ENCODE results near the gene FAM98A. TPM values are rescaled to one million over a fixed set of nuclear protein-coding genes. Genes with fewer than 3 reads are reported as not detected.

FAM98A gene
- polyA plus RNA-seq, 3 donors, result 1.9 to 9.6 (median 7.1) TPM

DNA sequence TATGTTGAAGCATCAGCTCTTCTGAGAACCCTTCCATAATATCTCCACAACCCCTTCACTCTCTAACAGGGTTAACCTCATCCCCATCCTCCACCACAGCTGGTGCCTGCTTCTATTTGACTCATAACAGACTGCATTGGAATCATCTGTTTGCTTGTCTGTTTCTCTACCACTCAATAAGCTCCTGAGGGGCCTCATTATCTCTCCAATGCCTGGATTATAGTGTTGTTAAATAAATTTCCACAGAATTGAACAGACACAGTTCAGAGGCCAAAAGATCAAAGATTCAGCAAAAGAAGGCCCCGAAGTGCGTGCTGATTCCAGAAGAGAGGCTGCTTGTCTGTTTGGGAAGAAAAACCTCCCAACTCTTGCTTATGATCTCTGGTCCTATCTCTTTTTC, 33.7 kb upstream of the FAM98A start:
- Histone ChIP-seq H3K9ac (ENCODE audit: insufficient read depth, low read length, poor library complexity, severe bottlenecking) (no peak overlapping the region), H3K4me1 (ENCODE audit: control insufficient read depth in 1 of 2, insufficient read depth in 2 of 2, low read length in 2 of 2) (no peaks in the 10 kb centered on the region)
- intact Hi-C loops (cut with micrococcal nuclease), result no loop called here

DNA sequence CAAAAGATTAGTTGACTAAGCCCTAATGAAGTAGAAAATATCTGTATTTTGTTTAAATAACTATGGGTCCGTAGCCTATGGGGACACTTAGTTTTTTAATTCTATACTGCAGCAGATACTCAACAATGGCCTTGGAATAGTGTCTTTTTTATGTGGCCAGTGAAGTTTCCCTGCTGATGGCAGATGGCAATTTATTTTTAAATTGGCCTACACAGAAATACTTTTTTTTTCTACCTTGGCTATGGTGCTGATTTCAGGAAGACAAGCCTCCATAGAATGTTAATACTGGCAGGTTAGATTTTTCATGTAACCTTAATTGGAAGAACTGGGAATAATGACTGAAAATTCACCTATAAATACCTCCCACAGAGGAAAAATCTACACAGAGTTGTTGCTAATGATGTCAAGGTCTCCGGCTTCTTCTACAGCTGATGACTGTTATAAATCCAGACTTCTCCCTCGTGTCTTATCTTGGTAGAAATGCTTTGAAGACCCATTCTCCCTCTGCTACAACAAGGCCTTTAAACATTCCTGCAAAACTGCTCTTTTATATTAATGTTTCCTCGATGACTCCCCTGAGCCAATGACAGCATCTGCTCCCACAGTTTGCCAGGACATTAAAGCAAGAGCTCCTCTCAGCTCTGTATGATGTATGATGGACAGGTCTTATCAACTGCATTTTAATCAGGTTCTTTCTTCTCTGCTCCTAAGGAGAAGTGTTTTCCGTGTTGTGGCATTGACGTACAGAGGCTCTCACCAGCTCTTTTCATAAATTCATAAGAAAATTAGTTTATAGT, 29.1 kb upstream of the FAM98A start:
- Histone ChIP-seq H3K27ac (ENCODE audit: low read depth in 1 of 2, low read length in 2 of 2) (no peak overlapping the region), H3K36me3 (replicated peaks in 1 of 2; ENCODE audit: control insufficient read depth in 1 of 2, insufficient read depth in 2 of 2, low read length in 2 of 2) (no peaks in the 10 kb centered on the region), H3K9ac (ENCODE audit: insufficient read depth, low read length, poor library complexity, severe bottlenecking) (no peak overlapping the region), H3K4me2 (replicated peaks; ENCODE audit: extremely low read depth, low read length, poor library complexity, severe bottlenecking) (no peak overlapping the region), H2AFZ (ENCODE audit: insufficient read depth, low read depth, low read length, poor library complexity, severe bottlenecking) (no peak overlapping the region), H3K79me2 (ENCODE audit: insufficient read depth, low read length) (no peaks in the 10 kb centered on the region), H3K9me3 (replicated peaks in 1 of 2; ENCODE audit: control insufficient read depth in 1 of 2, insufficient read depth in 1 of 2, low read length in 2 of 2) (no peaks in the 10 kb centered on the region), H3K4me3 (replicated peaks in 1 of 3; ENCODE audit: low read depth in 2 of 3, low read length in 3 of 3) (no peak overlapping the region), H3K27me3 (ENCODE audit: control insufficient read depth in 2 of 2, insufficient read depth in 2 of 2, low read length in 2 of 2) (no peaks in the 10 kb centered on the region), H3K4me1 (ENCODE audit: control insufficient read depth in 1 of 2, insufficient read depth in 2 of 2, low read length in 2 of 2) (no peaks in the 10 kb centered on the region), H4K20me1 (ENCODE audit: insufficient read depth, low read length) (no peaks in the 10 kb centered on the region)
- intact Hi-C loops (cut with micrococcal nuclease), result no loop called here
- H3K4me1 Mint-ChIP-seq, result no peaks in the 10 kb centered on the region
- WGBS (ENCODE audit: insufficient coverage), result no CpG with 5 or more reads among the region's 6 CpGs
- TF ChIP-seq, protein P1, sequence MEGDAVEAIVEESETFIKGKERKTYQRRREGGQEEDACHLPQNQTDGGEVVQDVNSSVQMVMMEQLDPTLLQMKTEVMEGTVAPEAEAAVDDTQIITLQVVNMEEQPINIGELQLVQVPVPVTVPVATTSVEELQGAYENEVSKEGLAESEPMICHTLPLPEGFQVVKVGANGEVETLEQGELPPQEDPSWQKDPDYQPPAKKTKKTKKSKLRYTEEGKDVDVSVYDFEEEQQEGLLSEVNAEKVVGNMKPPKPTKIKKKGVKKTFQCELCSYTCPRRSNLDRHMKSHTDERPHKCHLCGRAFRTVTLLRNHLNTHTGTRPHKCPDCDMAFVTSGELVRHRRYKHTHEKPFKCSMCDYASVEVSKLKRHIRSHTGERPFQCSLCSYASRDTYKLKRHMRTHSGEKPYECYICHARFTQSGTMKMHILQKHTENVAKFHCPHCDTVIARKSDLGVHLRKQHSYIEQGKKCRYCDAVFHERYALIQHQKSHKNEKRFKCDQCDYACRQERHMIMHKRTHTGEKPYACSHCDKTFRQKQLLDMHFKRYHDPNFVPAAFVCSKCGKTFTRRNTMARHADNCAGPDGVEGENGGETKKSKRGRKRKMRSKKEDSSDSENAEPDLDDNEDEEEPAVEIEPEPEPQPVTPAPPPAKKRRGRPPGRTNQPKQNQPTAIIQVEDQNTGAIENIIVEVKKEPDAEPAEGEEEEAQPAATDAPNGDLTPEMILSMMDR (IDR thresholded peaks at IDR 0.05), result no peak
- H3K4me3 Mint-ChIP-seq, result no peak overlapping the region
- peaks cover 0 to 2% (median 0%) of the 10 kb centered on the region in 7 donors for H3K9me3 Mint-ChIP-seq
- DNase-seq, result no peak
- H3K36me3 Mint-ChIP-seq, result no peaks in the 10 kb centered on the region
- H3K27ac Mint-ChIP-seq, result no peak overlapping the region
- H3K27me3 Mint-ChIP-seq (ENCODE audit: low read depth in 3 of 3), result peaks cover 0 to 8% (median 0%) of the 10 kb centered on the region in 3 donors

More for the DNA sequence above, 33.7 kb upstream of the FAM98A start:
- Histone ChIP-seq H3K9me3 (replicated peaks in 1 of 2; ENCODE audit: control insufficient read depth in 1 of 2, insufficient read depth in 1 of 2, low read length in 2 of 2) (no peaks in the 10 kb centered on the region), H3K4me2 (replicated peaks; ENCODE audit: extremely low read depth, low read length, poor library complexity, severe bottlenecking) (no peak overlapping the region), H3K79me2 (ENCODE audit: insufficient read depth, low read length) (no peaks in the 10 kb centered on the region), H3K27ac (ENCODE audit: low read depth in 1 of 2, low read length in 2 of 2) (no peak overlapping the region), H3K4me3 (replicated peaks in 1 of 3; ENCODE audit: low read depth in 2 of 3, low read length in 3 of 3) (no peak overlapping the region), H3K27me3 (ENCODE audit: control insufficient read depth in 2 of 2, insufficient read depth in 2 of 2, low read length in 2 of 2) (no peaks in the 10 kb centered on the region), H3K36me3 (replicated peaks in 1 of 2; ENCODE audit: control insufficient read depth in 1 of 2, insufficient read depth in 2 of 2, low read length in 2 of 2) (no peaks in the 10 kb centered on the region), H4K20me1 (ENCODE audit: insufficient read depth, low read length) (no peaks in the 10 kb centered on the region), H2AFZ (ENCODE audit: insufficient read depth, low read depth, low read length, poor library complexity, severe bottlenecking) (no peak overlapping the region)
- no CpG with 5 or more reads among the region's 2 CpGs for WGBS (ENCODE audit: insufficient coverage)
- DNase-seq, result no peak
- H3K36me3 Mint-ChIP-seq, result no peaks in the 10 kb centered on the region
- no peak overlapping the region for H3K27ac Mint-ChIP-seq
- peaks cover 0 to 2% (median 0%) of the 10 kb centered on the region in 7 donors for H3K9me3 Mint-ChIP-seq
- H3K4me3 Mint-ChIP-seq, result no peak overlapping the region
- peaks cover 0 to 4% (median 0%) of the 10 kb centered on the region in 3 donors for H3K27me3 Mint-ChIP-seq (ENCODE audit: low read depth in 3 of 3)
- no peaks in the 10 kb centered on the region for H3K4me1 Mint-ChIP-seq
- TF ChIP-seq, protein P1 (IDR thresholded peaks at IDR 0.05), result no peak
